HG03095 (cell line): ENCODE data around the gene THAP7.

Experiments
- ATAC-seq: cut with Tn5 transposase; IDR thresholded peaks from one replicate; pipeline ENCODE4 v1.9.1; 2021; ENCODE audit warnings: moderate library complexity; ENCODE audit not compliant: unreplicated experiment

The THAP7 gene

GRCh38 chr22:20965104-20965887 lies 36.6 kb downstream of the THAP7 start:
- no peak for ATAC-seq

DNA sequence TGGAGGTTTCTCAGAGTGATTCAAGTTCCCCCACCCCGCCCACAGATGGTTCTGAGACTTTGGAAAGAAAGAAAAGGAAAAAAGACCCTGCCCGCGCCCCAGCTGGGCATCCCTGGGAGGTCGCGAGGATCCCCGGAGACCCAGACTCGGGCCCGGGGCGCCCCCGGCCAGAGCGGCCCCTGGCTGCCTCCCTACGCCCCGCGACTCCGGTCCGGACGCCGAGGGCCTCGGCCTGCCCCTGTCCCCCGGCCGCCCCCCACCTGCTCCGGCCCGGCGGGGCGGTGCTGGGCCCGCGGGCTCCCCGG lies 37.2 kb downstream of the THAP7 start:
- ATAC-seq, result no peak

GRCh38 chr22:20964090-20964798 lies 37.7 kb downstream of the THAP7 start:
- no peak for ATAC-seq

GRCh38 chr22:20963201-20964052 lies 38.5 kb downstream of the THAP7 start:
- ATAC-seq, result no peak

GRCh38 chr22:20962491-20962945 lies 39.4 kb downstream of the THAP7 start:
- ATAC-seq, result no peak

- no peak for ATAC-seq
These were observed 41.3 kb downstream of the THAP7 start for GRCh38 chr22:20960609-20961008.

DNA sequence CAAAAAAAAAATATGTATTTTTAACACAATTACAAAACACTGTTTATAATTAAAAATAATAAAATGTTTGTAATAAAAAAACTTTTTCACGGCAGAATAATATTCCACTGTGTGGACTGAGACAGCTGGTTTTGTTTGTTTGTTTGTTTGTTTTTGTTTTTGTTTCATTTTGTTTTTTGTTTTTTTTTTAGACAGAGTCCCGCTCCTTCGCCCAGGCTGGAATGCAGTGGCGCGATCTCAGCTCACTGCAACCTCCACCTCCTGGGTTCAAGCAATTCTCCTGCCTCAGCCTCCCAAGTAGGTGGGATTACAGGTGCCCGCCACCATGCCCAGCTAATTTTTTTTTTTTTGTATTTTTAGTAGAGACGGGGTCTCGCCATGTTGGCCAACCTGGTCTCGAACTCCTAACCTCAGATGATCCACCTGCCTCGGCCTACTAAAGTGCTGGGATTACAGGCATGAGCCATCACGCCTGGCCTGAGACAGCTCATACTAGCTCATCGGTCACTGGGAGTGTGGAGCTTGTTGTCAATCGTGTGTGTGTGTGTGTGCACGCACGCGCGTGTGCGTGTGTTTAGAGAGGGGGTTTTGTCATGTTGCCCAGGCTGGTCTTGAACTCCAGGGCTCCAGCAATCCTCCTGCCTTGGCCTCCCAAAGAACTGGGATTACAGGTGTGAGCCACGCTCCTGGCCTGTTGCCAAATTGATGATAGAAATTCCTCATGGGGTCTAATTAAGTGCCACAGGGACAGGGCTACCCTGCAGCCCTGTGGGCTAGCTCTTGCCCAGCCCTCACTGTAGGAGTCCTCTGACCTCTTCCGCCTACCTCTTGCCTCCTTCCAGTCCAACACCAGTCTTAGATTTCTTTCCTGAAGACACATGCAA lies 42.1 kb downstream of the THAP7 start:
- no peak for ATAC-seq

DNA sequence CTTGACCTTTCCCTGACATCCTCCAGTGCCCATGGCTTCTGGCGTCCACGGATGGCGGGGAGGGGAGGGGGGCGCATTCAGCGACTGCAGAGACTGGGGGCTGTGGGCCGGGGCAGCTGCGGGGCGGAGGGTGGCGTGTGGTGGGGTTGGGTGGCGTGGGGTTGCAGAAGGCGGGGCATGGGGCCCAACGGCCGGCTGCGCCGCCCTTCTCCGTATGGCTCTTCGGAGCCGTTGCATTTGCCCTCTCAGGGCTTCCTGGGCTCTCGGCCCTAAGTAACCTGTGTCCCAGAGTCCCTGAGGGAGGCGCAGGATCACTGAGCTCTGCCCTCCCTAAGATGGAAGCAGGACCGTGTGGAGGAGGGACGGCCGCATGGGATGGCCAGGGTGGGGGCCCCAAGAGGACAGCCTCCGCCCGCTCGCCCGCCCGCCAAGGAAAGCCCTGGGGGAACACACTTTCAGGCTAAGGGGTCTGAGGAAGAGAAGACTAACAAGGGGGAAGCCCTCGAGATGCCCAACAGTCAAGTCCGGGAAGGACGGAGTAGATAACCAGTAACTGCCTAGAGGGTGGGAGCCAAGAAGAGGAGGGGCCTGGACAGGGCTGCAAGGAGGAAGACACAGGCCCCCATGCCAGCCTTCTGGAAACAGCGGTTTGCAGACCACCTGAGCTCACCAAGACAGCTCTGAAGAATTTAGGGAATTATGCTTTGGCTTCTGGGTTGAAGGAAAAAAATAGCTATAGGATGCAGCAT lies 44.1 kb downstream of the THAP7 start:
- ATAC-seq, result no peak

DNA sequence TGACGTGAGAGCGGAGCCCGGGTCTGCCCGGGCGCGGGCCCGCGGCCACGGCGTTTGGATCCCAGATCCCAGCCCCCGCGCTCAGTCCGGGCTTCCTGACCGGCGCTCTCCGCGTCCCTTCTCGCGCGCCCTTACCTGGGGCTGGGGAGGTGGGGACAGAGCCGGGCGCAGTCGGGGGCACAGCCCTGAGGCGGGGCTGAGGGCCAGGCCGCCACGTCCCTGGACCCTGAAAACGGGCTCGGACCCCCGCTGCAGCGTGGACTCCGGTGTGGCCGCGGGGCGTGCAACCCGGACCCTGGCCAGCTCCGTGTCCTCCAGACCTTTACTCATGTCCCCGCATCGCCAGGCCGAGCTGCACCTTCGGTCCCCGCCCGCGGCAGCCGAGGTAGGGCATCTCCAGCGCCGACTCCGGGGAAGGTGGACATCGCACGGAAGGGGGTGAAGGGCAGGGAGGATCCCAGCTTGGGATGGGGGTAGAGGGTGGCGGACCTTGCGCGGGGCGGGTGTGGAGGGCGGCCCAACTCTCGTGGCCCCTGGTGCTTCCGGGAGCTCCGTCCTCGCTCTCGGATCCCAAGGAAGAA lies 44.7 kb downstream of the THAP7 start:
- no peak for ATAC-seq

GRCh38 chr22:20956258-20957101 lies 45.4 kb downstream of the THAP7 start:
- no peak for ATAC-seq

- ATAC-seq, result no peak
These were observed 46.4 kb downstream of the THAP7 start for GRCh38 chr22:20955548-20955947.

- no peak for ATAC-seq
These were observed 48.0 kb downstream of the THAP7 start for GRCh38 chr22:20953668-20954500.

- no peak for ATAC-seq
These were observed 48.6 kb downstream of the THAP7 start for GRCh38 chr22:20953342-20953608.

GRCh38 chr22:20952544-20953341 lies 49.2 kb downstream of the THAP7 start:
- ATAC-seq, result no peak

DNA sequence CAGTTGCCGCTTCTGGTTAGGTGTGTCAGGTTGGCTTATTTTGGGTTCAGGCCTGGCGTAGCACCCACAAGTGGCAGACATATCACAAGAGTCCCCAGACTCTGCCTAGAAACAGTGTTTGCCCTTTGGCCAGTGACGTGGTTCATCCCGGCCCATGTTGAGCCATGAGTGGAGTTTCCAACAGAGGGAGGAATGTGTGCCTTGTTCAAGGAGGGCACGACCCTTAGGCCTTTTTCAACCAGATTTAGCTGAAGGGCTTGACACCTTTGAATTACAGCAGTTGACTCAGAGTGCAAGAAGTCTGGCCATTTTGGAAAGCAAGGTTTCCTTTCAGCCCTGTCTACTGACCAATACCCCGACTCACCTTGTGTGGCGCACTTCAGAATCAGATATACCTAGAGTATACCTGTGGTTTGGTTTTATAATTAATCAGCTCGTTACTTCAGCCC lies 50.0 kb downstream of the THAP7 start:
- no peak for ATAC-seq

GRCh38 chr22:20951151-20951931 lies 50.6 kb downstream of the THAP7 start:
- no peak for ATAC-seq
